Activated CD4-positive, alpha-beta T cell treated with anti-CD3 and anti-CD28 coated beads for 36 hours (primary cell): ENCODE data around the gene LRFN4. TPM values are rescaled to one million over a fixed set of nuclear protein-coding genes. Genes with fewer than 3 reads are reported as not detected.

Source experiments
- ATAC-seq: fragments of 200-7000 bp; cut with Tn5 transposase; one replicate; pipeline ENCODE4 v1.10.0; 2021; ENCODE audit warnings: mild to moderate bottlenecking, moderate library complexity
- CTCF ChIA-PET: fragments of 350-600 bp; sonication (Branson Sonifier 250); formaldehyde crosslinking; loops from one replicate; lab custom pipeline; 2021; ENCODE audit warnings: antibody characterized with exemption; lab: Charles Lee
- POLR2A ChIA-PET: fragments of 350-600 bp; sonication (Branson Sonifier 250); formaldehyde crosslinking; loops from one replicate; lab custom pipeline; 2021; ENCODE audit warnings: antibody characterized with exemption, inconsistent platforms; lab: Charles Lee
- DNase-seq: peaks from one replicate; pipeline ENCODE4 v3.0.0-alpha.2; 2020
- H3K27ac Mint-ChIP-seq: one replicate; pipeline ENCODE4 v1.8.0; 2021; ENCODE audit warnings: mixed read lengths
- H3K27me3 Mint-ChIP-seq: one replicate; pipeline ENCODE4 v1.8.0; 2021; ENCODE audit warnings: mixed read lengths
- H3K36me3 Mint-ChIP-seq: one replicate; pipeline ENCODE4 v1.8.0; 2021; ENCODE audit warnings: low read depth, mixed read lengths
- H3K4me1 Mint-ChIP-seq: one replicate; pipeline ENCODE4 v1.8.0; 2021; ENCODE audit warnings: mixed read lengths
- H3K4me3 Mint-ChIP-seq: one replicate; pipeline ENCODE4 v1.8.0; 2021; ENCODE audit warnings: mild to moderate bottlenecking, moderate library complexity, mixed read lengths
- H3K9me3 Mint-ChIP-seq: one replicate; pipeline ENCODE4 v1.8.0; 2021; ENCODE audit warnings: low read depth, mixed read lengths
- intact Hi-C, 2 experiments: fragments of 100-400 bp; cut with DNase I in 1 of 2; cut with micrococcal nuclease in 1 of 2; formaldehyde crosslinking; loops; one replicate each; pipeline versions ENCODE4 v1.14.2 to v1.15.1; 2022 to 2024; cut with DNase I, micrococcal nuclease
- total RNA-seq, 2 experiments: library from RNA; stranded (reverse); gene quantifications; one replicate each; pipeline ENCODE4 v1.2.3, GENCODE V29; 2021

LRFN4 gene
- total RNA-seq, 2 experiments from 2014 or later, result 19.2 to 22.7 TPM

- ATAC-seq (no peak), DNase-seq (no peak)
- H3K36me3 Mint-ChIP-seq, result no peaks in the 10 kb centered on the region
- POLR2A ChIA-PET, result no interaction called here
- no peak overlapping the region for H3K27ac Mint-ChIP-seq
- intact Hi-C loops, result no loop called here
- no peaks in the 10 kb centered on the region for H3K27me3 Mint-ChIP-seq
- CTCF ChIA-PET, result interaction anchor here (0.8 kb wide), 1 partner anchor 15 kb away, joined by 3 read pairs; no protein-coding TSS in a partner anchor
- no peak overlapping the region for H3K4me3 Mint-ChIP-seq
- no peaks in the 10 kb centered on the region for H3K9me3 Mint-ChIP-seq
- no peaks in the 10 kb centered on the region for H3K4me1 Mint-ChIP-seq
Measured at GRCh38 chr11:66910016-66910415, 53.2 kb downstream of the LRFN4 start.

Other genes with a start within 250 kb of the LRFN4 start
- 100 to 1,000 TPM; 122 to 137 TPM for gene RBM14, start 240.4 kb upstream of the LRFN4 start, total RNA-seq
- gene RBM4, start 218.4 kb upstream of the LRFN4 start, total RNA-seq, result 100 to 1,000 TPM; 104 to 122 TPM
- gene RBM4B, start 179.2 kb upstream of the LRFN4 start, total RNA-seq, result 10 to 100 TPM; 14.7 to 14.8 TPM
- 1 to 10 TPM; 1.3 to 1.6 TPM for gene SPTBN2, start 127.8 kb upstream of the LRFN4 start, total RNA-seq
- gene RCE1, start 13.6 kb upstream of the LRFN4 start, total RNA-seq, result 10 to 100 TPM; 24.9 to 25.6 TPM
- 1 to 10 TPM; 9.2 to 9.3 TPM for gene PC, start 101.3 kb downstream of the LRFN4 start, total RNA-seq
- not detected for gene C11orf86, start 118.2 kb downstream of the LRFN4 start, total RNA-seq
- under 1 TPM in 1 of 2 experiments, not detected in 1; 0.11 TPM for gene SYT12, start 166.1 kb downstream of the LRFN4 start, total RNA-seq
- gene RHOD, start 199.8 kb downstream of the LRFN4 start, total RNA-seq, result under 1 TPM; 0.47 to 0.78 TPM